Measurements from ENCODE around the gene SULT1C2. TPM values are rescaled to one million over a fixed set of nuclear protein-coding genes. Genes with fewer than 3 reads are reported as not detected.

The SULT1C2 gene
- total and polyA plus RNA-seq, 10 of the 15 experiments (the other 5 are each of a cell fraction or from before 2014, with no cell fraction given): 0.03 to 0.07 (median 0.04) TPM; not detected in 7

GRCh38 chr2:108323619-108324018 lies 34.9 kb downstream of the SULT1C2 start:
- H4K20me1 ChIP-seq (ENCODE audit: control insufficient read depth, insufficient read depth): no peaks in the 10 kb centered on the region
- no peaks in the 10 kb centered on the region for H3K36me3 ChIP-seq (ENCODE audit: control insufficient read depth in 2 of 2, insufficient read depth in 2 of 2, low read length in 1 of 2)
- DNase-seq (ENCODE audit: low read depth, low spot score) (no peak), FAIRE-seq (no peak), ATAC-seq (no peak)
- H3K4me2 ChIP-seq (ENCODE audit: control insufficient read depth, insufficient read depth): no peak overlapping the region
- H3K4me1 ChIP-seq (ENCODE audit: control insufficient read depth, insufficient read depth, low read length): no peaks in the 10 kb centered on the region
- in situ Hi-C loops (cut with MboI) (no loop called here), intact Hi-C loops (cut with micrococcal nuclease; ENCODE audit: unreplicated experiment) (no loop called here)
- ChIA-PET SMC1A (ENCODE audit: uncharacterized antibody, unreplicated experiment) (no interaction called here), POLR2A (no interaction called here), CTCF (no interaction called here), RAD21 (ENCODE audit: unreplicated experiment) (no interaction called here)
- no peak overlapping the region for H3K27ac ChIP-seq (ENCODE audit: control insufficient read depth, insufficient read depth)
- no peaks in the 10 kb centered on the region for H3K9me3 ChIP-seq (replicated peaks; ENCODE audit: control insufficient read depth, insufficient read depth, low read length)
- H3K4me3 ChIP-seq: no peak overlapping the region
- no peaks in the 10 kb centered on the region for H3K27me3 ChIP-seq (replicated peaks in 1 of 2; ENCODE audit: control insufficient read depth in 2 of 2, insufficient read depth in 2 of 2, low read length in 1 of 2)
- no peak overlapping the region for H2AFZ ChIP-seq (ENCODE audit: control insufficient read depth, low read depth, low read length)
- no peaks in the 10 kb centered on the region for H3K79me2 ChIP-seq (ENCODE audit: control insufficient read depth, insufficient read depth, low read length)
- TF ChIP-seq JUNB (IDR thresholded peaks at IDR 0.05): no peak
- no peak for TF ChIP-seq POLR2AphosphoS5 (IDR thresholded peaks at IDR 0.05; ENCODE audit: low read length)
- no peak for TF ChIP-seq ZBED1 (IDR thresholded peaks at IDR 0.05; ENCODE audit: borderline replicate concordance)
- TF ChIP-seq FOXM1 (IDR thresholded peaks at IDR 0.05; ENCODE audit: low read depth, low read length): no peak
- no peak for TF ChIP-seq STAT1 (conservative IDR thresholded peaks at IDR 0.05)
- TF ChIP-seq ZNF592 (IDR thresholded peaks at IDR 0.05): no peak
- TF ChIP-seq IRF5 (IDR thresholded peaks at IDR 0.05; ENCODE audit: borderline replicate concordance): no peak
- no peak for TF ChIP-seq BCLAF1 (IDR thresholded peaks at IDR 0.05)
- TF ChIP-seq ELK1 (IDR thresholded peaks at IDR 0.05; ENCODE audit: low read depth, low read length): no peak
- TF ChIP-seq MLLT1 (IDR thresholded peaks at IDR 0.05): no peak
- no peak for TF ChIP-seq ZNF274 (IDR thresholded peaks at IDR 0.05; ENCODE audit: insufficient read depth, insufficient read length)
- no peak for TF ChIP-seq ATF7 (IDR thresholded peaks at IDR 0.05; ENCODE audit: low read depth)
- 15% methylated on average over 5 of the region's 5 CpGs for WGBS (ENCODE audit: insufficient coverage, insufficient replicate concordance, low lambda C conversion rate, missing lambda C conversion rate)
- no TSS peak for BruUV-seq (replicated peaks)
- no peak overlapping the region for H3K9ac ChIP-seq (ENCODE audit: control insufficient read depth, insufficient read depth, low read length)
